Coronary artery (tissue), 2 donors: ENCODE results near the gene IGFBP6.

Experiments used
- DNase-seq: peaks from one replicate; pipeline ENCODE4 v3.0.0-alpha.2; 2017; ENCODE audit warnings: low spot score
- H3K27ac ChIP-seq, 2 donors: fragments of 200-600 bp; sonication (generic); one replicate each; pipeline ENCODE4 v1.5.1; 2016 to 2019
- H3K4me3 ChIP-seq: fragments of 200-600 bp; sonication (generic); 2 replicates; pipeline ENCODE4 v1.5.1; 2016; ENCODE audit warnings: mild to moderate bottlenecking, moderate library complexity
- TF ChIP-seq, protein P1 (sequence below): fragments of 200-600 bp; sonication (generic); IDR thresholded peaks from one replicate; pipeline ENCODE4 v1.5.1; 2019; ENCODE audit warnings: antibody characterized with exemption

The IGFBP6 gene

GRCh38 chr12:53067993-53068770, 29.3 kb upstream of the IGFBP6 start:
- no peak for DNase-seq
- H3K4me3 ChIP-seq = no peak overlapping the region
- peak overlapping the region; percentile 38 to 89 for H3K27ac ChIP-seq
- TF ChIP-seq, protein P1, sequence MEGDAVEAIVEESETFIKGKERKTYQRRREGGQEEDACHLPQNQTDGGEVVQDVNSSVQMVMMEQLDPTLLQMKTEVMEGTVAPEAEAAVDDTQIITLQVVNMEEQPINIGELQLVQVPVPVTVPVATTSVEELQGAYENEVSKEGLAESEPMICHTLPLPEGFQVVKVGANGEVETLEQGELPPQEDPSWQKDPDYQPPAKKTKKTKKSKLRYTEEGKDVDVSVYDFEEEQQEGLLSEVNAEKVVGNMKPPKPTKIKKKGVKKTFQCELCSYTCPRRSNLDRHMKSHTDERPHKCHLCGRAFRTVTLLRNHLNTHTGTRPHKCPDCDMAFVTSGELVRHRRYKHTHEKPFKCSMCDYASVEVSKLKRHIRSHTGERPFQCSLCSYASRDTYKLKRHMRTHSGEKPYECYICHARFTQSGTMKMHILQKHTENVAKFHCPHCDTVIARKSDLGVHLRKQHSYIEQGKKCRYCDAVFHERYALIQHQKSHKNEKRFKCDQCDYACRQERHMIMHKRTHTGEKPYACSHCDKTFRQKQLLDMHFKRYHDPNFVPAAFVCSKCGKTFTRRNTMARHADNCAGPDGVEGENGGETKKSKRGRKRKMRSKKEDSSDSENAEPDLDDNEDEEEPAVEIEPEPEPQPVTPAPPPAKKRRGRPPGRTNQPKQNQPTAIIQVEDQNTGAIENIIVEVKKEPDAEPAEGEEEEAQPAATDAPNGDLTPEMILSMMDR = no peak

DNA sequence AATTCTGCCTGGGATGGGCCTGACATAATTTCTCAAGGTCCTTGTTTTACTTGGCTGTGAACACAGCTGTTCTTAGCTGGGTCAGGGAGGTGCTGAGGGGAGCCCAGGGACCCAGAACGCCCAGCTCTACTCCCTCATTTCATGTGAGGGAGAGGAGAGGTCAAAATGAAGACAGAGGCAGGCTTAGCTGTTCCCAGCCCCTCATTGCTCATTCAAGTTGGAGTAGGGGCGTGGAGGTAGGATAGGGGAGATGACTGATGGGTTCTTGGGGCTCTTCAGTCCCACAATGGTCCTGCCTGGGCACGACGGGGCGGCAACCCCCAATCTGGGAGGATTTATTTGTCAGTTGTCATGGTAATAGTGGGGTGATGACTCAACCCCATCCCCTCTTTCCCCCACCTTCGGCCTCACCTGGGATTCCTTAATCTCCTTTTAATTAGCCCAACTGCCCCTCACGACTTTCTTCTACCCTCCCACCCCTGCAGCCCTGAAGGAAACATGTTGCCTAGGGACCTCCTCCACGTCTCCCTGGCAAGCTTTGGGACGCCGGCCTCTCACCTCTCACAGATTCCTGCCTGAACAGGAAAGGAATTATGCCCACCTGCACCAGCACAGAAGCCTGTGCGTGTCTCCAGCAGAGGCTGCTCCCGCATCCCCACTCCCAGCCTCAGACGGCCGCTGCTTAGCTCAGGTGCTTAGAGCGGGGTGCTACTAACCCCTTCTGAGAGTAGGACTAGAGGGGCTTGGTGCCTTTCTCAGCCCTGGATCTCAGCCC, 28.5 kb upstream of the IGFBP6 start:
- Histone ChIP-seq H3K27ac (peak overlapping the region; percentile 38 to 89), H3K4me3 (peak overlapping the region; percentile 6)
- DNase-seq = no peak
- TF ChIP-seq, protein P1 = no peak

GRCh38 chr12:53069621-53070410, 27.7 kb upstream of the IGFBP6 start:
- TF ChIP-seq, protein P1 = no peak
- Histone ChIP-seq H3K27ac (peak overlapping the region; percentile 83 to 89), H3K4me3 (peak overlapping the region; percentile 11)
- peak; percentile 82 for DNase-seq

GRCh38 chr12:53070877-53071492, 26.5 kb upstream of the IGFBP6 start:
- Histone ChIP-seq H3K27ac (peak overlapping the region; percentile 83 to 89), H3K4me3 (peak overlapping the region; percentile 11)
- DNase-seq = no peak
- TF ChIP-seq, protein P1 = no peak

DNA sequence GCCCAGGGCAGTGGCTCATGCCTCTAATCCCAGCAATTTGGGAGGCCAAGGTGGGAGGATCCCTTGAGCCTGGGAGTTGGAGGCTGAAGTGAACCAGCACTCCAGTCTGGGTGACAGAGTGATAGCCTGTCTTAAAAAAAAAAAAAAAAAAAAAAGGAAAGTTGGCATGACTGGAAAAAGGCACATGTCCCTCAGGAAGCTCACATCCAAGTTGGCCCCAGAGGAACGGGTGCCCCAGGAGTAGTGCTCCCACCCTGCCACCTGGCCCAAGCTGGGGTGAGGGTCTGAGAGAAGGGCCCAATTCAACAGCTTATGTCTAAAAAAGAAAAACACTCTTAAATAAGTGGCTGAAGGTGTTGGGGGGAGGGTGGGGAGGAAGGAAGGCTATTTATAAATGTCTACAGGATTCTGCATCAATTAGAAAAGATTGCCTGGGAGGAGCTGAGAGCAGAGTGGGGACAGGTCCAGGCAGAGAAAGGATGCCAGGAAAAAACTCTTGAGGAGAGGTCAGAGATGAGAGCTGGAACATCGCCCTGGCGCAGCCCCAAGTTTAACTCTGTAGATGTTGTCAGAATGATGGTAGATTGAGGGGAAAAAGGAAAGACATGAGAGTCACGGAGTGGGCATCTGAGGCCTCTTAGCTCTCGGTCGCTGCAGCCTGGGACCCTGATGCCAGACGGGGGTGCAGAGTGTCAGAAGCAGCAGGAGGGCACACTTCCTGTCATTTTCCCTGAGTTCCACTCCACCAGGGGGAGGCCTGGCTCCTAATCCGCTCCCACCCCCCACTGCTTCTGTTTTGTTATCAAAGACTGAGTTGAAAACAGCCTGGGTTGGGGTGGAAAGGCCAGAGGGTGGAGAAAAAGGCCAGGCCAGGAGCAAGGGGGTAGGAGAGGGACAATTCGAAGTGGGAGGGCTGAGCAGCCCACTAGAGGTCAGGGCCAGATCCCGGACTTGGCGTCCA, 25.6 kb upstream of the IGFBP6 start:
- peak; percentile 84 for DNase-seq
- TF ChIP-seq, protein P1 = no peak
- peak overlapping the region; percentile 83 to 89 for H3K27ac ChIP-seq
- H3K4me3 ChIP-seq = peak overlapping the region; percentile 12

DNA sequence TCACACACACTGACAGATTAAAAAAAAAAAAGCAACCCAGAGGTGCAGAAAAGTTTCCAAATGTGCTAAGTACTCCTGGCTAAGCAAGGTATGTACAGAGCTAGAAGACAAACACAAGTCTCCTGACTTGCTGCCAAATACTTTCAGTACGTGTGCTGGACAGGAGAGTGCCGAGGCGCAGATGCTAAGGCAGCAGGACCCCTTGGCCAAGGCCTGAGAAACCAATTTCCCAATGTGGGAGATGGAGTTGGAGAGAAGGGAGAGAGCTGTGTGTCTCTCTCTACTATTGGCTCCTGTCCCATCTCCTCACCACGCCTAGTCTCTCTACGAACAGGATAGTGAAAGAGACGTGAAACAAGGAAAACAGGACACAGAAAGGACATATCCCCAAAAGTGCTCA, 23.6 kb upstream of the IGFBP6 start:
- H3K27ac ChIP-seq = peak overlapping the region; percentile 43 to 78
- no peak overlapping the region for H3K4me3 ChIP-seq
- no peak for DNase-seq
- TF ChIP-seq, protein P1 = no peak
